Endodermal cell (in vitro differentiated cells): ENCODE results near the gene LRRC10B. TPM values are rescaled to one million over a fixed set of nuclear protein-coding genes. Genes with fewer than 3 reads are reported as not detected.

ENCODE experiments used
- DNase-seq: peaks from one replicate; pipeline ENCODE4 v3.0.0-alpha.2; 2017
- H3K27ac ChIP-seq: 2 replicates; pipeline ENCODE4 v1.5.1; 2013; ENCODE audit warnings: mild to moderate bottlenecking, low read depth, low read length, moderate library complexity
- H3K27me3 ChIP-seq: 2 replicates; pipeline ENCODE4 v1.6.1; 2013; ENCODE audit warnings: mild to moderate bottlenecking, low read length, moderate library complexity; ENCODE audit not compliant: insufficient read depth, control insufficient read depth, poor library complexity, severe bottlenecking
- H3K36me3 ChIP-seq: 2 replicates; pipeline ENCODE4 v1.7.0; 2013; ENCODE audit warnings: mild to moderate bottlenecking, low read length, moderate library complexity; ENCODE audit not compliant: control insufficient read depth, insufficient read depth
- H3K4me1 ChIP-seq: one replicate; pipeline ENCODE4 v1.7.0; 2013; ENCODE audit warnings: low read length; ENCODE audit not compliant: control insufficient read depth, insufficient read depth
- H3K4me3 ChIP-seq: 2 replicates; pipeline ENCODE4 v1.5.1; 2013; ENCODE audit warnings: mild to moderate bottlenecking, low read length, moderate library complexity
- H3K9ac ChIP-seq: 2 replicates; pipeline ENCODE4 v1.6.1; 2013; ENCODE audit warnings: mild to moderate bottlenecking, low read length, moderate library complexity; ENCODE audit not compliant: poor library complexity, severe bottlenecking; ENCODE audit errors: extremely low read depth
- H3K9me3 ChIP-seq: 2 replicates; pipeline ENCODE4 v1.6.1; 2013; ENCODE audit warnings: mild to moderate bottlenecking, low read length, moderate library complexity; ENCODE audit not compliant: control insufficient read depth
- H3K27ac Mint-ChIP-seq: 2 replicates; pipeline ENCODE4 v1.8.0; 2020; ENCODE audit warnings: mixed read lengths
- H3K27me3 Mint-ChIP-seq: 2 replicates; pipeline ENCODE4 v1.8.0; 2021; ENCODE audit warnings: mild to moderate bottlenecking, mixed read lengths; ENCODE audit not compliant: insufficient read depth
- H3K36me3 Mint-ChIP-seq: 2 replicates; pipeline ENCODE4 v1.8.0; 2020; ENCODE audit warnings: low read depth, mixed read lengths
- H3K4me1 Mint-ChIP-seq: 2 replicates; pipeline ENCODE4 v1.8.0; 2020; ENCODE audit warnings: mixed read lengths
- H3K4me3 Mint-ChIP-seq: 2 replicates; pipeline ENCODE4 v1.8.0; 2020; ENCODE audit warnings: mild to moderate bottlenecking, moderate library complexity, mixed read lengths
- H3K9me3 Mint-ChIP-seq: 2 replicates; pipeline ENCODE4 v1.8.0; 2020; ENCODE audit warnings: mild to moderate bottlenecking, mixed read lengths
- CTCF ChIP-seq: fragments of 200-600 bp; sonication (generic); conservative IDR thresholded peaks from 2 replicates; pipeline ENCODE4 v1.5.0; 2021; ENCODE audit warnings: antibody characterized with exemption, mild to moderate bottlenecking
- WGBS, 2 experiments: methylation state at CpG; one replicate each; pipeline versions ENCODE4 v1.1.5 to v1.1.7; 2013; ENCODE audit warnings: missing lambda C conversion rate in 2 of 2, mixed read lengths in 1 of 2; ENCODE audit not compliant: insufficient coverage in 1 of 2, insufficient read length in 1 of 2; 5-methylcytosine and 5-hydroxymethylcytosine counted together
- total RNA-seq, 2 donors: library from RNA; stranded (reverse); fragmentation: NEBNext Ultra II Directional in 1 of 2; extraction: Animal tissue kit (Norgen Biotek cat#: 25700) in 1 of 2; gene quantifications; 2 replicates in 1 of 2; 3 replicates in 1 of 2; pipeline ENCODE4 v1.2.1, GENCODE V29; 2021

The LRRC10B gene
- total RNA-seq, 2 donors from 2014 or later, result 0.11 to 0.69 TPM

- no peak for TF ChIP-seq CTCF
- Histone ChIP-seq H3K27ac (no peak overlapping the region), H3K9me3 (no peaks in the 10 kb centered on the region)
These were observed 3.4 kb upstream of the LRRC10B start for GRCh38 chr11:61505106-61505505.

GRCh38 chr11:61505640-61506155 is 2.9 kb upstream of the LRRC10B start:
- no peak for DNase-seq
- Histone ChIP-seq H3K27me3 (peaks cover 45% of the 10 kb centered on the region), H3K9me3 (no peaks in the 10 kb centered on the region), H3K36me3 (no peaks in the 10 kb centered on the region), H3K27ac (no peak overlapping the region), H3K9ac (no peak overlapping the region), H3K4me3 (no peak overlapping the region), H3K4me1 (peaks cover 2% of the 10 kb centered on the region)
- Mint-ChIP-seq H3K4me3 (no peak overlapping the region), H3K27me3 (peaks cover 43% of the 10 kb centered on the region), H3K9me3 (no peaks in the 10 kb centered on the region), H3K27ac (no peak overlapping the region), H3K36me3 (no peaks in the 10 kb centered on the region), H3K4me1 (no peaks in the 10 kb centered on the region)
- 73% methylated on average over 10 of the region's 10 CpGs; no CpG with 5 or more reads in 1 of the 2 experiments for WGBS, 2 experiments
- no peak for TF ChIP-seq CTCF

More at GRCh38 chr11:61505106-61505505, 3.4 kb upstream of the LRRC10B start:
- H3K4me3 ChIP-seq, result no peak overlapping the region
- Mint-ChIP-seq H3K36me3 (no peaks in the 10 kb centered on the region), H3K9me3 (no peaks in the 10 kb centered on the region), H3K27ac (no peak overlapping the region), H3K27me3 (peaks cover 37% of the 10 kb centered on the region), H3K4me1 (no peaks in the 10 kb centered on the region), H3K4me3 (no peak overlapping the region)
- peaks cover 39% of the 10 kb centered on the region for H3K27me3 ChIP-seq
- DNase-seq, result no peak
- no peak overlapping the region for H3K9ac ChIP-seq
- WGBS, 2 experiments, result 80 to 88% methylated on average over 5 of the region's 5 CpGs
- no peaks in the 10 kb centered on the region for H3K36me3 ChIP-seq
- H3K4me1 ChIP-seq, result peaks cover 2% of the 10 kb centered on the region

GRCh38 chr11:61507012-61507768 is 1.4 kb upstream of the LRRC10B start:
- no peaks in the 10 kb centered on the region for H3K36me3 ChIP-seq
- Mint-ChIP-seq H3K36me3 (no peaks in the 10 kb centered on the region), H3K27ac (no peak overlapping the region), H3K4me3 (no peak overlapping the region), H3K27me3 (peaks cover 51% of the 10 kb centered on the region), H3K4me1 (no peaks in the 10 kb centered on the region), H3K9me3 (no peaks in the 10 kb centered on the region)
- DNase-seq, result no peak
- no peaks in the 10 kb centered on the region for H3K9me3 ChIP-seq
- WGBS, 2 experiments, result 71 to 72% methylated on average over 11 to 13 of the region's 14 CpGs
- no peak overlapping the region for H3K27ac ChIP-seq
- H3K9ac ChIP-seq, result no peak overlapping the region
- no peak for TF ChIP-seq CTCF
- H3K27me3 ChIP-seq, result peaks cover 51% of the 10 kb centered on the region
- H3K4me3 ChIP-seq, result no peak overlapping the region
- H3K4me1 ChIP-seq, result peaks cover 2% of the 10 kb centered on the region
